NCI-H2227 treated with DMSO at 0.1 percent for 48 hours (cell line): ENCODE data around the gene PDK3.

ENCODE experiments used
- DNase-seq: peaks from one replicate; lab custom pipeline; 2025; lab: John Stamatoyannopoulos, UW

Gene PDK3

DNA sequence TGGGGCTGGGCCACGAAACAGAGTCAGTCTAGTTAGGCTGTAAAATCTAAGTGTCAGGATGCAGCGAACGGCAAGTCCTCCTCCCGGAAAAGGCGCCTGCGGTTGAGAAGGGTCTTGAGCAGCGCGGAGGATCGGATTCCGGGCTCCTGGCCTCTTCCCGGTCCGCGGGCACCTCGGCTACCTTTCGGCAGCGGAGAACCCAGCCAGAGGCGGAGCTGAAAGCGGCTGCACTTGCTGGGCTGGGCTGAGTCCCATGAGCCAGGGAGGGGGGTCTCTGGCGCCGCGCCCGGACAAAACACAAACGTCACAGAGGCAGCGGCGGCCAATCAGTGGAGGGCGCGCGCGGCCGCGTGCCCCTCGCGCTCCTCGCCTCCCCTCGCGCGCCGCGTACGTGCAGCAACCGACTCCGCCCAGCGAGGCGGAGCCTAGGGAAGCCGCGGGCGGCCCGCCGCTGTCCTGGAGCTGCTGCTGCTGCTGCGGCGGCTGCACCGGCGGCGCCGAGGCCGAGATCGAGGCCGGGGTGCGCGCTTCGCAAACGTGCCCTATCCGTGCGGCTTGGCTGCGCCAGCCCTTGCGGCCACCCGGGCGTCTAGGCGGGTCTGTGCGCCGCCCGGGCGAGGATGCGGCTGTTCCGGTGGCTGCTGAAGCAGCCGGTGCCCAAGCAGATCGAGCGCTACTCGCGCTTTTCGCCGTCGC, at the start of gene PDK3:
Gene PDK3 (plus strand): TSS at position 451 of the 696 bp plus-strand sequence. CDS start 170 bp downstream, at position 621.
- DNase-seq: peak; percentile 96

DNA sequence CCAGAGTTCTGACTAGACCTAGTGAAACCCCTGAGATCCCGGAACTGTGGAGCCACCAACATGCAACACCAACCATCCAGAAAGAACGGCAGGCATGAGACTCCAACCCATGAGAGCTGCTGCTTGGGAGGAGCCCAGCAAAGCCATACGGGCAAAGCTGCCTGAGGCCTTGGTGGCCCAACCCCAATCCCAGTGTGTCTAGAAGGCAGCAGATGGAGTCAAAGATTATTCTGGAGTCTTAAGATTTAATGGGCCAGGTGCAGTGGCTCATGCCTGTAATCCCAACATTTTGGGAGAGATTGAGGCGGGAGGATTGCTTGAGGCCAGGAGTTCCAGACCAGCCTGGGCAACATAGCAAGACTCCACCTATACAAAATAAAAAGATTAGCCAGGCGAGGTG, 49.2 kb upstream of the PDK3 start:
- DNase-seq: no peak

- no peak for DNase-seq
Measured at GRCh38 chrX:24423960-24424359, 41.1 kb upstream of the PDK3 start.

GRCh38 chrX:24424948-24425347, 40.1 kb upstream of the PDK3 start:
- DNase-seq: peak; percentile 69

GRCh38 chrX:24425806-24426205, 39.3 kb upstream of the PDK3 start:
- DNase-seq: no peak

GRCh38 chrX:24426340-24426913, 38.7 kb upstream of the PDK3 start:
- no peak for DNase-seq

GRCh38 chrX:24426921-24427746, 38.0 kb upstream of the PDK3 start:
- DNase-seq: no peak

- no peak for DNase-seq
Measured at GRCh38 chrX:24427747-24428019, 37.4 kb upstream of the PDK3 start.

- DNase-seq: no peak
Measured at GRCh38 chrX:24428516-24428915, 36.6 kb upstream of the PDK3 start.

GRCh38 chrX:24435060-24435459, 30.0 kb upstream of the PDK3 start:
- no peak for DNase-seq

- no peak for DNase-seq
Measured at GRCh38 chrX:24443918-24444317, 21.2 kb upstream of the PDK3 start.

GRCh38 chrX:24444645-24445044, 20.4 kb upstream of the PDK3 start:
- DNase-seq: no peak

DNA sequence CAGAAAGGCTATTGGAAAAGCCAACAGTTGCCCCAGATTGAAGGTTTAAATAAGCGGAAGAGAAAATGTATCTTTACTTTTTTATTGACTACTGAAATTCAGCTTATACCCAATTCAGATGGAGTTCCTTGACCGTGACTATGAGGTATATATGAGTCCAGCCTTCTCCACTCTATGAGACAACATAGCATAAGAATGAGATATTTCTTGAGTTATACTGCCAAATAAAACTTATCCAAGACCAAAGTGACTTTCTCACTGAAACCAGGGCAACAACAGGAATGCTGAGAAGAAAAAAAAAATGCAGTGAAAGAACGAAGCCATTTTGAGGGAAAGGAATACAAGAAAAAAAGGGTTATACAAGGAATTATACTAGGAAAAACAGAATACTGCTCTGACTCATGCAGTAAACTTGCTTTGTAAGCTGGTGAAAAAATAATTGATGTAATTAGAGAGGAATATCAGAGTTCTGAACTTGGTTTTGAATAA, 16.3 kb upstream of the PDK3 start:
- no peak for DNase-seq

DNA sequence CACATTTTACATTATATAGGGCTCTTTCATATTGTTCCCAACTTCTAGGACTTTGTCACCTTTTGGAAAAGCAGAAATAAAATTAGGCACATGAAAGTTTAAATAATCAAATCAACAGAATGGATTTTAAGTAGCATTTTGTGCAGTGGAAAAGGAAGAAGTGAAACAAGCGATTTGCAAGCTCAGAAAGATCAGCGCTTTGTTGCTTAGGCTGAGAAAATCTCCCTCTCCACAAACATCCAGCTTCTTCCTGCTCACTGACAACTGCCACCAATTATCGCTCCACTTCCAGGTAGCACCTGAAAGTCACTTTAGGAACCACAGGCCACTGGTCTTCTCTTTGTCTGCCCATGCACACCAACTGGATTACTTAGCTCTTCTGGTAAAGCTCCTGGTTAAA, 2.0 kb upstream of the PDK3 start:
- no peak for DNase-seq

DNA sequence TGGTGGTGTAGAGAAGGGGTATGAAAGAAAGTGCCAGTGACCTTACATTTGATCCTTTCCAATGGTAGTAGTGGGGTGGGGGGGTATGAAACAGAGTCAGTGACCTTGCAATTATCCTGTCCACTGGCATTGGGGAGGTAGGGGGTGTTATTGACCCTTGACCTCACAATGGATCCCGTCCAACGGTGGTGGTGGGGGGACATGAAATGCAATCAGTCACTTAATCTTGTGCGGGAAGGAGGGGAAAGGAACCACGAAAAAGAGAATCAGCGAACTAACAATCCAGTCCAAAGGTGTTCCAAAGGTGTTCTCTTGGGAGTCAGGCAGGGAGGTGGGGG, 619 bp upstream of the PDK3 start:
- DNase-seq: no peak

DNA sequence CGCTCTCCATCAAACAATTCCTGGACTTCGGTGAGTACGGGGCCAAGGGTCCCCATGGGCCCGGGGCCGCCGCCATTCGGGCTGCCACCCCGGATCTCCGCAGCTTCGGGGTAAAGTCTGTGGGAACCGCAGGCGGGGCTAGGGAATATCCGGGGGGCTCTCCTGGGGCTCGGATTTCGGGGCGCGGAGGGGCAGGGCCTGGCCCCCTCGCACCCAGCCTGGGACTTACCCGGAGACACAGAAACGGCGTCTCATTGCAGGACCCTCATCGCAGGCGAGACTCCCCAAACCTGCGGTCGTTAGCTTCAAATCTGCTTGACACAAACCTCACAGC, 413 bp downstream of the PDK3 start:
- no peak for DNase-seq

- no peak for DNase-seq
Measured at GRCh38 chrX:24466025-24466424, 939 bp downstream of the PDK3 start.

DNA sequence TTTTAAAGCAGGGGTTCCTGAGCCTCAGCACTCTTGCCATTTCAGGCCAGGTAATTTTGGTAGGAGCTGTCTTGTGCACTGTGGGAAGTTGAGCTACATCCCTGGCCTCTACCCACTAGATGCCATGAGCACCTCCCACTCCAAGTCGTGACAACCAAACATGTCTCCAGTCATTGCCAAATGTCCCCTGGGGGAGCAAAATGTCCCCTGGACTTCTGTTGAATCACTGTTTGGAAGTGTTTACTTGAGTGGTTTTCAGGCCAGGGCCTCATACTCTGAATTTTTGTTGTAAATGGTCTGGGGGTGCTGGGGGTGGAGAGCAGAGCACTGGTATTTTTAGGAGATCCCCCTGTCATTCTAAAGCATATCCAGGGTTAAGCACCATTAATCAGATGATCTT, 3.2 kb downstream of the PDK3 start:
- DNase-seq: no peak

DNA sequence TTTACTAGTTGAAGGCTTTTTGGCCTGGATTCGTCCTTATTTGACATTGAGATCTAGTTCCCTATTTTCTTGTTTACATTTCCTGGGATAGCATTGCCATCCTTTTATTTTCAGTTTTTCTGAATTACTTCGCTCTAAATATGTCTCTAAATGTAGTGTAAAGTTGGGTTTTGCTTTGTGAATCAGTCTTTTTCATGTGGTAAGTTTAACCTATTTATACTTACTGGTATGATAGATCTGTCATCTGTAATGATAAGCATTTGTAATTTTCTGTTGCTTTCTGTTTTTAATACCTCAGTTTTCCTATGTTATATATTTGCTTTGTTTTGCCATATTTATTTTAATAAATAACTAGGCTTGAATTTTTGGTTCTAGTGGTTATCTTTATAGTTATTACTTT, 6.7 kb downstream of the PDK3 start:
- DNase-seq: no peak

GRCh38 chrX:24475480-24475879, 10.4 kb downstream of the PDK3 start:
- DNase-seq: no peak

DNA sequence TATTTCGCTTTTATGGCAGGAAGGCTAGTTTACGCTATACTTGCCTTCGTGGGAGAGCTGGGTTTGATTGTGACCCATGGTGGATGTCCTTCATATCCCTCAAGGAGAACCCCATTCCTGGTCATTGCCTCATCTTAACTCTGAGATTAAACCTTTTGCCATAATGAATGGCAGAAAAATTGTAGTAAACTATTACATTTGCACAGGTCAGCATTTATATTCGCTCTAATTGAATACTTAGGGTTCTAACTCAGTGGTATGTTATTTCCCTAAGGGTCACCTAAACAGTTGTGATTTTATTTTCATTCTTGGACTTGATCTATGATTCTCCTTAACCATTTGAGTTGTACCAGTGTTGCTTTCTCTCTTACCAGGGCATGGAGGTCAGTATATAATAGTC, 13.4 kb downstream of the PDK3 start:
- DNase-seq: no peak

DNA sequence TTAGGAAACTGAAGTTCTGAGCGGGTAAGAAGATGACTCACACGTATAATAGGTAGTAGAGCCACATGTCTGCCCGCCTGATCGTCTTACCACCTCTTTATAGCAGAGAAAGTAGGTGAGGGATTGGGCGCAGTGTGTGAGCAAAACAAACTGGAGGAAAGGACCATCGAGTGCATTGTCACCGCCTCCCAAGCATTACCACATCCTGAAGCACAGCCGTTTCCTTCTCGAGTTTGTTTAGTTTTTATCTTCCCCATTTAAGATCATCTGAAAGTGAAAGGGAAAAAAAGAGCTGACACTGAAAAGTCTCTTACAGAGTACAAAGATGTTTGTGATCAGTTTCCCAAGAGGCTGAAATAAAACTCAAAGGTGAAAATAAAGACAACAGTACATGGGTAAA, 14.8 kb downstream of the PDK3 start:
- DNase-seq: no peak

DNA sequence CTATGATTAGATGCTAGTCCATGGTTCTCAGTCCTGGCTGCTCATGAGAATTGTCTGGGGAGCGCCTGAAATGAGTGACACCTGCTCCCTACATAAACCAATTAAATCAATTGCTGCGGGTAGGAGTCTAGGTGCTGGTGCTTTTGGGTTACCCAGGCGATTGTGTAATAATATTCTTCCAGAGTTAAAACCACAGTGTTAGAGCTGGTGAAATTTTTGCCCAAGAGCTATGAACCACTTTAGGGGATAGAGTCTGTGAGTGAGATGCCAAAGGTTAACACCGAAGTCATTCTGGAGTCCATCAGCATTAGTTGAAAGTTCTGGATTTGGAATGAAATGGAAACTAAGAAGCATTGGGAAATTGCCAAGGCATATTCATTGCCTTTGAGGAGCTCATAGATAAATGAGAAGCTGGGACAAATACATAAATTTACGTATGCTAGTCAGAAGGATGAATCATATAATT, 15.3 kb downstream of the PDK3 start:
- DNase-seq: no peak
